Neural progenitor cell (in vitro differentiated cells): Measurements from ENCODE around the gene SESTD1. TPM values are rescaled to one million over a fixed set of nuclear protein-coding genes. Genes with fewer than 3 reads are reported as not detected.

ENCODE experiments used
- DNase-seq: peaks from one replicate; pipeline ENCODE4 v3.0.0-alpha.2; 2016; ENCODE audit warnings: low spot score
- H2AFZ ChIP-seq: fragments of 200-600 bp; sonication (generic); replicated peaks from 2 replicates; pipeline ENCODE4 v1.6.1; 2016; ENCODE audit warnings: antibody characterized with exemption
- H3F3A ChIP-seq: fragments of 200-600 bp; sonication (generic); 2 replicates; pipeline ENCODE4 v1.6.1; 2016; ENCODE audit warnings: antibody characterized with exemption, low read depth
- H3K27ac ChIP-seq: fragments of 200-600 bp; sonication (generic); 2 replicates; pipeline ENCODE4 v1.5.1; 2016; ENCODE audit warnings: mild to moderate bottlenecking
- H3K27me3 ChIP-seq: fragments of 200-600 bp; sonication (generic); 2 replicates; pipeline ENCODE4 v1.6.1; 2016; ENCODE audit warnings: mild to moderate bottlenecking, moderate library complexity
- H3K36me3 ChIP-seq: fragments of 200-600 bp; sonication (generic); 2 replicates; pipeline ENCODE4 v1.5.1; 2016
- H3K4me1 ChIP-seq: fragments of 200-600 bp; sonication (generic); 2 replicates; pipeline ENCODE4 v1.6.1; 2016; ENCODE audit warnings: mixed run types
- H3K4me2 ChIP-seq: fragments of 200-600 bp; sonication (generic); 2 replicates; pipeline ENCODE4 v1.6.1; 2016
- H3K4me3 ChIP-seq: fragments of 200-600 bp; sonication (generic); 2 replicates; pipeline ENCODE4 v1.5.1; 2016
- H3K79me2 ChIP-seq: fragments of 200-600 bp; sonication (generic); 2 replicates; pipeline ENCODE4 v1.6.1; 2016; ENCODE audit warnings: low read depth
- H3K9ac ChIP-seq: fragments of 200-600 bp; sonication (generic); 2 replicates; pipeline ENCODE4 v1.6.1; 2016
- H3K9me3 ChIP-seq: fragments of 200-600 bp; sonication (generic); 2 replicates; pipeline ENCODE4 v1.5.1; 2016; ENCODE audit warnings: low read depth
- H4K20me1 ChIP-seq: fragments of 200-600 bp; sonication (generic); 2 replicates; pipeline ENCODE4 v1.6.1; 2016; ENCODE audit warnings: low read depth
- H3K27ac Mint-ChIP-seq: 3 replicates; pipeline ENCODE4 v1.8.0; 2021; ENCODE audit warnings: mixed read lengths
- H3K27me3 Mint-ChIP-seq: 2 replicates; pipeline ENCODE4 v1.8.0; 2022; ENCODE audit warnings: low read depth, mild to moderate bottlenecking, inconsistent platforms, moderate library complexity, mixed read lengths; ENCODE audit not compliant: insufficient read depth
- H3K36me3 Mint-ChIP-seq: 3 replicates; pipeline ENCODE4 v1.8.0; 2021; ENCODE audit warnings: mixed read lengths
- H3K4me1 Mint-ChIP-seq: 3 replicates; pipeline ENCODE4 v1.8.0; 2021; ENCODE audit warnings: mixed read lengths
- H3K4me3 Mint-ChIP-seq: 3 replicates; pipeline ENCODE4 v1.8.0; 2021; ENCODE audit warnings: mild to moderate bottlenecking, moderate library complexity, mixed read lengths
- H3K9me3 Mint-ChIP-seq: 3 replicates; pipeline ENCODE4 v1.8.0; 2020; ENCODE audit warnings: mixed read lengths
- EZH2 ChIP-seq: fragments of 200-600 bp; sonication (generic); IDR thresholded peaks from 2 replicates; pipeline ENCODE4 v1.6.1; 2017; ENCODE audit warnings: antibody characterized with exemption, mild to moderate bottlenecking, moderate library complexity
- EZH2phosphoT487 ChIP-seq: fragments of 200-600 bp; sonication (generic); IDR thresholded peaks from 2 replicates; pipeline ENCODE4 v1.6.1; 2017; ENCODE audit warnings: antibody characterized with exemption
- total RNA-seq: library from RNA; depleted of rRNA; stranded (reverse); fragments of >200 nt; gene quantifications from 2 replicates; pipeline ENCODE4 v1.2.3, GENCODE V29; 2015; ENCODE audit warnings: low replicate concordance
- TF ChIP-seq, protein P1 (sequence below): fragments of 200-600 bp; sonication (generic); IDR thresholded peaks from 2 replicates; pipeline ENCODE4 v1.5.1; 2017; ENCODE audit warnings: antibody characterized with exemption, mild to moderate bottlenecking

Gene SESTD1
- total RNA-seq, 1 donor from 2014 or later = 43.1 TPM

DNA sequence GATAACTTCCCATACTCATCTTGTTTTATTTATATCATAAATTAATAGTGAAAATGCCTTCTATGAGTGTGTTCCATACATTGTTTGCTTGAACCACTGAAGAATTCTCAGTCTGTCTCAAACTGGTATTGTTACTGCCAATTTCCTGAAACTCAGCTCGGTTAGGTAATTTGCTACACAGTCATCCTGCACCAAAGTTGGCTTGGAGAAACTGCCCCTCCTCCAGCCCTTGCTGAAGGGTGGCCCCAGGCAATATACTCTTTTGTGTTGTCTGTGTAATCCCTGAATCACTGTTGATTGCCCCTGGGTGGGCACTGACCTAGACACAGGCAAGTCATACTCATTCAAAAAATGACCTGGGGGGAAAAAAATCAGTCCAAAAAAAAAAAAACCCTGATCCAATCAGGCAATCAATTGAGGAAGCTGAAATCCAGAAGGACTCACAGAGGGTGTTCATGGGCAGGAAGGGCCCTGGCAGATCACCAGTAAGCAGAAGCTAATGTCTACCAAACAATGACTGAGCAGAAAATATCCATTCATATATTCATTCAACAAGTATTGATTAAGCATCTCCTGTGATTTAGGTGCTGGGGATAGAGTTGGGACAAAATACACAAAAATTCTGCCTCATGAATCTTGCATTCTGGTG lies 3.8 kb upstream of the SESTD1 start:
- H3K9ac ChIP-seq = no peak overlapping the region

DNA sequence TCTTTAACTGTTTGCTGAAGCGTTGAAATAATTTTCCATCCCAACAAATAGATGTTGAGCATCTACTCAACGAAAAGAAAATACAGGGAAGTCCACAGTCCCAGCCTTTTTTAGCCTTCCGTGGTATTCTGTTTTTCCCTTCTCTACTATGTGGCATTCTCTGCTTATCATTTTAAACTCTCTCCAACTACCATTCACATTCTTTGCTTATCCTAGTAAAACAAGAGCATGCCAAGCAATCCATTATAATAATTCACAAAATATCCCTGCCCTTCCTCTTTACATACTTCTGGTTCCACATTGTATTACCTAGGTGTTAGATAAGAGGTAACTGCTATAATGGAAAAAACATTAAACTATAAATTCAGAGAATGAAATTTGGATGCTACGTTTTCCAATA lies 1.6 kb upstream of the SESTD1 start:
- H3F3A ChIP-seq = peaks cover 24% of the 10 kb centered on the region
- DNase-seq = no peak
- peaks cover 27% of the 10 kb centered on the region for H3K4me1 ChIP-seq
- peaks cover 27% of the 10 kb centered on the region for H4K20me1 ChIP-seq
- peaks cover 26% of the 10 kb centered on the region for H3K4me1 Mint-ChIP-seq
- H3K27ac ChIP-seq = no peak overlapping the region
- no peak overlapping the region for H3K4me3 Mint-ChIP-seq
- H3K79me2 ChIP-seq = peaks cover 27% of the 10 kb centered on the region
- TF ChIP-seq EZH2phosphoT487 (no peak), EZH2 (no peak)
- TF ChIP-seq, protein P1, sequence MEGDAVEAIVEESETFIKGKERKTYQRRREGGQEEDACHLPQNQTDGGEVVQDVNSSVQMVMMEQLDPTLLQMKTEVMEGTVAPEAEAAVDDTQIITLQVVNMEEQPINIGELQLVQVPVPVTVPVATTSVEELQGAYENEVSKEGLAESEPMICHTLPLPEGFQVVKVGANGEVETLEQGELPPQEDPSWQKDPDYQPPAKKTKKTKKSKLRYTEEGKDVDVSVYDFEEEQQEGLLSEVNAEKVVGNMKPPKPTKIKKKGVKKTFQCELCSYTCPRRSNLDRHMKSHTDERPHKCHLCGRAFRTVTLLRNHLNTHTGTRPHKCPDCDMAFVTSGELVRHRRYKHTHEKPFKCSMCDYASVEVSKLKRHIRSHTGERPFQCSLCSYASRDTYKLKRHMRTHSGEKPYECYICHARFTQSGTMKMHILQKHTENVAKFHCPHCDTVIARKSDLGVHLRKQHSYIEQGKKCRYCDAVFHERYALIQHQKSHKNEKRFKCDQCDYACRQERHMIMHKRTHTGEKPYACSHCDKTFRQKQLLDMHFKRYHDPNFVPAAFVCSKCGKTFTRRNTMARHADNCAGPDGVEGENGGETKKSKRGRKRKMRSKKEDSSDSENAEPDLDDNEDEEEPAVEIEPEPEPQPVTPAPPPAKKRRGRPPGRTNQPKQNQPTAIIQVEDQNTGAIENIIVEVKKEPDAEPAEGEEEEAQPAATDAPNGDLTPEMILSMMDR = no peak
- no peaks in the 10 kb centered on the region for H3K9me3 ChIP-seq
- no peaks in the 10 kb centered on the region for H3K36me3 Mint-ChIP-seq
- no peaks in the 10 kb centered on the region for H3K36me3 ChIP-seq
- no peak overlapping the region for H3K9ac ChIP-seq
- no peaks in the 10 kb centered on the region for H3K27me3 ChIP-seq
- H3K27me3 Mint-ChIP-seq = peaks cover 6% of the 10 kb centered on the region
- H3K4me2 ChIP-seq = no peak overlapping the region
- H3K9me3 Mint-ChIP-seq = peaks cover 2% of the 10 kb centered on the region
- no peak overlapping the region for H3K4me3 ChIP-seq
- no peak overlapping the region for H2AFZ ChIP-seq
- no peak overlapping the region for H3K27ac Mint-ChIP-seq

More for the DNA sequence above, 3.8 kb upstream of the SESTD1 start:
- Mint-ChIP-seq H3K27ac (no peak overlapping the region), H3K4me1 (peaks cover 20% of the 10 kb centered on the region), H3K4me3 (no peak overlapping the region), H3K36me3 (no peaks in the 10 kb centered on the region), H3K27me3 (peaks cover 6% of the 10 kb centered on the region), H3K9me3 (peaks cover 2% of the 10 kb centered on the region)
- peak; percentile 34 for DNase-seq
- Histone ChIP-seq H3K9me3 (no peaks in the 10 kb centered on the region), H3F3A (peaks cover 21% of the 10 kb centered on the region), H3K4me2 (no peak overlapping the region), H3K4me1 (peaks cover 28% of the 10 kb centered on the region), H3K27me3 (no peaks in the 10 kb centered on the region), H4K20me1 (peaks cover 6% of the 10 kb centered on the region), H3K36me3 (no peaks in the 10 kb centered on the region), H2AFZ (no peak overlapping the region), H3K27ac (no peak overlapping the region), H3K79me2 (peaks cover 6% of the 10 kb centered on the region), H3K4me3 (no peak overlapping the region)
- TF ChIP-seq, protein P1 = no peak
- no peak for TF ChIP-seq EZH2
- TF ChIP-seq EZH2phosphoT487 = no peak

DNA sequence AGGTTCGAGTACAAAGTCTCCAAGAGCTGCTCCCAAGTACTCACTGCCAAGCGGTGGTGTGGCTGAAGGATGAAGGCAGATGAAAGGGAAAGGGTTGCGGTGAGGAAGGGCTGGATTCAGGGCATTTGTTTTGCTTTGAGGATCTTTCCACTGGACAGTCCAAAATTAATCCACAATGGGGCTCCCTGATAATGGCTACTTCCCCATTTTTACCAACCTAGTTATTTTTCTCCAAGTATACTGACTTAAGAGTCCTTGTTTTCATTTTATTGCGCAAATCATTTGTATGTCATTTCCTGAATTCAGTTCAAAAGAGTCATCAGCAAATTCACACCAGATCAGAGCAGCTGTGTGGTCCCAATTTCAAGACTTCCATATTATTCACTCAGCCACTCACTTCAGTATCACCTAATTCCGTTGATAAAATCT lies 464 bp upstream of the SESTD1 start:
- Histone ChIP-seq H3K4me3 (peak overlapping the region; percentile 99), H3F3A (peaks cover 24% of the 10 kb centered on the region), H2AFZ (peak overlapping the region; percentile 78), H3K9me3 (no peaks in the 10 kb centered on the region), H3K4me1 (peaks cover 27% of the 10 kb centered on the region), H3K4me2 (peak overlapping the region; percentile 100), H3K27ac (no peak overlapping the region), H4K20me1 (peaks cover 28% of the 10 kb centered on the region), H3K36me3 (no peaks in the 10 kb centered on the region), H3K79me2 (peaks cover 39% of the 10 kb centered on the region), H3K9ac (no peak overlapping the region), H3K27me3 (no peaks in the 10 kb centered on the region)
- Mint-ChIP-seq H3K36me3 (peaks cover 6% of the 10 kb centered on the region), H3K27me3 (peaks cover 6% of the 10 kb centered on the region), H3K9me3 (peaks cover 8% of the 10 kb centered on the region), H3K4me1 (peaks cover 26% of the 10 kb centered on the region), H3K4me3 (peak overlapping the region; percentile 88), H3K27ac (peak overlapping the region; percentile 89)
- DNase-seq = no peak
- TF ChIP-seq, protein P1 = no peak
- TF ChIP-seq EZH2 = no peak
- TF ChIP-seq EZH2phosphoT487 = no peak
